VCaP (cell line): Measurements from ENCODE around the gene ARHGAP31.

Experiments used
- H3K27ac ChIP-seq: fragments of 450-650 bp; 2 replicates; pipeline ENCODE4 v1.5.1; 2017
- TF ChIP-seq, protein P1 (sequence below): fragments of 450-650 bp; conservative IDR thresholded peaks from 2 replicates; pipeline ENCODE4 v1.5.1; 2017; ENCODE audit warnings: mild to moderate bottlenecking, moderate library complexity

ARHGAP31 gene

GRCh38 chr3:119416873-119417272 is 122.7 kb downstream of the ARHGAP31 start:
- no peak overlapping the region for H3K27ac ChIP-seq
- TF ChIP-seq, protein P1, sequence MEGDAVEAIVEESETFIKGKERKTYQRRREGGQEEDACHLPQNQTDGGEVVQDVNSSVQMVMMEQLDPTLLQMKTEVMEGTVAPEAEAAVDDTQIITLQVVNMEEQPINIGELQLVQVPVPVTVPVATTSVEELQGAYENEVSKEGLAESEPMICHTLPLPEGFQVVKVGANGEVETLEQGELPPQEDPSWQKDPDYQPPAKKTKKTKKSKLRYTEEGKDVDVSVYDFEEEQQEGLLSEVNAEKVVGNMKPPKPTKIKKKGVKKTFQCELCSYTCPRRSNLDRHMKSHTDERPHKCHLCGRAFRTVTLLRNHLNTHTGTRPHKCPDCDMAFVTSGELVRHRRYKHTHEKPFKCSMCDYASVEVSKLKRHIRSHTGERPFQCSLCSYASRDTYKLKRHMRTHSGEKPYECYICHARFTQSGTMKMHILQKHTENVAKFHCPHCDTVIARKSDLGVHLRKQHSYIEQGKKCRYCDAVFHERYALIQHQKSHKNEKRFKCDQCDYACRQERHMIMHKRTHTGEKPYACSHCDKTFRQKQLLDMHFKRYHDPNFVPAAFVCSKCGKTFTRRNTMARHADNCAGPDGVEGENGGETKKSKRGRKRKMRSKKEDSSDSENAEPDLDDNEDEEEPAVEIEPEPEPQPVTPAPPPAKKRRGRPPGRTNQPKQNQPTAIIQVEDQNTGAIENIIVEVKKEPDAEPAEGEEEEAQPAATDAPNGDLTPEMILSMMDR = no peak

- no peak overlapping the region for H3K27ac ChIP-seq
- TF ChIP-seq, protein P1 = no peak
These were observed 123.8 kb downstream of the ARHGAP31 start for GRCh38 chr3:119417771-119418512.

- no peak overlapping the region for H3K27ac ChIP-seq
- TF ChIP-seq, protein P1 = no peak
These were observed 124.5 kb downstream of the ARHGAP31 start for GRCh38 chr3:119418641-119419040.

- no peak overlapping the region for H3K27ac ChIP-seq
- TF ChIP-seq, protein P1 = peak; percentile 24
These were observed 126.0 kb downstream of the ARHGAP31 start for GRCh38 chr3:119420196-119420595.

DNA sequence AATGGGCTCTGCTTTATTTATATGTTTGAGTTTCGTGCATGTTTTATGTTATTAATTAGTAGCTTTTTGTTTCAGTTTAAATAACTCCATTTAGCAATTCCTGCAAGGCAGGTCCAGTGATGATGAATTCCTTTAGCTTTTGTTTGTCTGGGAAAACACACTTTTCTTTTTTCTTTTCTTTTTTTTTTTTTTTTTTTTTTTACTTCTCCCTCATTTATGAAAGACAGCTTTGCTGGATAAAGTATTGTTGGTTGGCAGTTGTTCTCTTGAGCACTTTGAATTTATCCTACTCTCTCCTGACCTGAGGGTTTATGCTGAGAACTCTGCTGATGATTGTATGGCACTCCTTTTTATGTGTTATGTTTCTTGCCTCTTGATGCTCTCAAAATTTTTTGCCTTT is 133.5 kb downstream of the ARHGAP31 start:
- no peak overlapping the region for H3K27ac ChIP-seq
- TF ChIP-seq, protein P1 = no peak

DNA sequence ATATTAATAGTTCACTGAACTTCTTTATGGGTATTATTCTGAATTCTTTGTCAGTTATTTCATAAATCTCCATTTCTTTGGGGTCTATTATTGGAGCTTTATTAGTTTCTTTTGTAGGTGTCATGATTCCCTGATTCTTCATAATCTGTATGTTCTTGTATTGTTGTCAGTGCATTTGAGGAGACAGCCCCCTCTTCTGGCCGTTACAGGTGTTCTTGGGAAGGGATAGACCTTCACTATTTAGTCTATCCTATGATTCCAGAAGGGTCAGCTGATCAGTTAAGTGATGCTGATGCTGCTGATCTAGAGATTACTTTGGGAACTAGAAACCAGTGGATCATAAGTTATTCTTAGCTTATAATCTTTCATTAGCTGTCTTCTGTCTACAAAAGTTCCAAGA is 134.4 kb downstream of the ARHGAP31 start:
- TF ChIP-seq, protein P1 = no peak
- no peak overlapping the region for H3K27ac ChIP-seq

DNA sequence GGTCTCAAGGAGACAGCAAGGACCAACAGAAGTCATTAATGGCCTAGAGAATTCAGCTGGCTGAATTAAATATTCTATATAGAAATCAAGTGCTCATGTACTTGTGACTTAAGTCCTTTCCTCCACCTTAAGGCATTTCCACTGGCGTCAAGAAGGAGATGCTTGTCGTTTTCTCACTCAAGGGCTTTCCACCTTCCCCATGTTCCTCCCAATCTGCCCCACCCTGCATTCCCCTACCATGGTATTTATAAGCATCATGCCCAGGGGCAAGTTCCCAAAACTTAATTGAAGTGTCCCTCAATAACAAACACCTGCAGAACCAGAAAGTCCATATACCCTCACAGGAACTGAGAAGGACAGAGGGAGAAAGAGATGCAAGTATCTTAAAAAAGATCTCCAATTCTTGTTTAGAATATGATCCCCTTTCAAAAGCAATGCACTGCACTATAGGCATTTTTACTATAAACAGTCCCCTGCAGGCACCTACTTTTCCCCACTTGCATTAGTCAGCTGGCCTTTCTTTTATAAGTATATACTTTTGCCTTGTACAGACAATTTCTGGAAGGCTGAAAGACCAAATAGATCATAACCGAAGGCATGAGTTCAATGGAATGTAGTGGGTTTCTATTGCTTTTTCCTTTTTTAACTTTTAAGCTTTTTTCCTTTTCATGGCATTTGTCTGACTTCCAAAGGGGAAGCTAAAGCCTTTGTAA is 139.6 kb downstream of the ARHGAP31 start:
- TF ChIP-seq, protein P1 = no peak
- no peak overlapping the region for H3K27ac ChIP-seq
